Natural killer cell treated with Interleukin-12 subunit alpha and Interleukin-12 subunit beta and Interleukin-15 and Interleukin-18, amount 100 ng/mL, for 72 hours (primary cell): ENCODE results near the gene RXRA. TPM values are rescaled to one million over a fixed set of nuclear protein-coding genes. Genes with fewer than 3 reads are reported as not detected.

Source experiments
- ATAC-seq, 2 donors: fragments of 150-1000 bp; cut with Tn5 transposase in 1 of 2; sonication (Bioruptor Pico), chemical (Tn5 transposase) in 1 of 2; 2 replicates each; pipeline ENCODE4 v1.10.0; 2021
- DNase-seq: peaks from one replicate; pipeline ENCODE4 v3.0.0; 2022; ENCODE audit warnings: low spot score
- H3K27ac Mint-ChIP-seq, 2 donors: 1 replicate in 1 of 2; 2 replicates in 1 of 2; pipeline ENCODE4 v1.8.0; 2022; ENCODE audit warnings: mixed read lengths in 2 of 2, mild to moderate bottlenecking in 1 of 2, moderate library complexity in 1 of 2
- H3K27me3 Mint-ChIP-seq, 2 donors: 1 replicate in 1 of 2; 2 replicates in 1 of 2; pipeline ENCODE4 v1.8.0; 2022; ENCODE audit warnings: mixed read lengths in 2 of 2
- H3K36me3 Mint-ChIP-seq: one replicate; pipeline ENCODE4 v1.8.0; 2022; ENCODE audit warnings: mixed read lengths
- H3K4me1 Mint-ChIP-seq, 2 donors: 1 replicate in 1 of 2; 2 replicates in 1 of 2; pipeline ENCODE4 v1.8.0; 2022; ENCODE audit warnings: low read depth in 2 of 2, mixed read lengths in 2 of 2, mild to moderate bottlenecking in 1 of 2
- H3K4me3 Mint-ChIP-seq: one replicate; pipeline ENCODE4 v1.8.0; 2022; ENCODE audit warnings: mixed read lengths
- H3K9me3 Mint-ChIP-seq: 2 replicates; pipeline ENCODE4 v1.8.0; 2022; ENCODE audit warnings: mixed read lengths
- total RNA-seq, 2 donors: library from RNA; stranded (reverse); gene quantifications; one replicate each; pipeline ENCODE4 v1.2.3, GENCODE V29; 2022

RXRA gene
- total RNA-seq, 2 donors from 2014 or later, result 3.8 to 4.9 TPM

- Mint-ChIP-seq H3K4me1 (peaks cover under 1 to 2% of the 10 kb centered on the region in 2 donors), H3K9me3 (no peaks in the 10 kb centered on the region), H3K36me3 (no peaks in the 10 kb centered on the region), H3K27me3 (no peaks in the 10 kb centered on the region), H3K27ac (no peak overlapping the region), H3K4me3 (no peak overlapping the region)
- DNase-seq (no peak), ATAC-seq (no peak)
These were observed 135.2 kb downstream of the RXRA start for GRCh38 chr9:134461426-134461982.

GRCh38 chr9:134462318-134462717 is 136.1 kb downstream of the RXRA start:
- H3K36me3 Mint-ChIP-seq, result no peaks in the 10 kb centered on the region
- DNase-seq (no peak), ATAC-seq (no peak)
- H3K27ac Mint-ChIP-seq, result no peak overlapping the region
- H3K9me3 Mint-ChIP-seq, result no peaks in the 10 kb centered on the region
- H3K4me3 Mint-ChIP-seq, result no peak overlapping the region
- H3K4me1 Mint-ChIP-seq, result no peaks in the 10 kb centered on the region
- H3K27me3 Mint-ChIP-seq, result no peaks in the 10 kb centered on the region

- Mint-ChIP-seq H3K27me3 (no peaks in the 10 kb centered on the region), H3K4me1 (no peaks in the 10 kb centered on the region), H3K27ac (no peak overlapping the region), H3K36me3 (no peaks in the 10 kb centered on the region), H3K4me3 (no peak overlapping the region), H3K9me3 (no peaks in the 10 kb centered on the region)
- ATAC-seq (no peak), DNase-seq (no peak)
These were observed 137.0 kb downstream of the RXRA start for GRCh38 chr9:134463280-134463679.

GRCh38 chr9:134466869-134467616 is 140.8 kb downstream of the RXRA start:
- DNase-seq, result no peak
- ATAC-seq, result no peak
- Mint-ChIP-seq H3K27me3 (no peaks in the 10 kb centered on the region), H3K36me3 (no peaks in the 10 kb centered on the region), H3K9me3 (no peaks in the 10 kb centered on the region), H3K4me3 (no peak overlapping the region), H3K27ac (no peak overlapping the region), H3K4me1 (no peaks in the 10 kb centered on the region)

GRCh38 chr9:134468358-134468757 is 142.1 kb downstream of the RXRA start:
- H3K27ac Mint-ChIP-seq, result no peak overlapping the region
- H3K4me3 Mint-ChIP-seq, result no peak overlapping the region
- no peaks in the 10 kb centered on the region for H3K4me1 Mint-ChIP-seq
- no peaks in the 10 kb centered on the region for H3K36me3 Mint-ChIP-seq
- DNase-seq (no peak), ATAC-seq (no peak)
- H3K9me3 Mint-ChIP-seq, result no peaks in the 10 kb centered on the region
- H3K27me3 Mint-ChIP-seq, result no peaks in the 10 kb centered on the region

- no peaks in the 10 kb centered on the region for H3K9me3 Mint-ChIP-seq
- H3K4me1 Mint-ChIP-seq, result no peaks in the 10 kb centered on the region
- DNase-seq (no peak), ATAC-seq (no peak)
- H3K27ac Mint-ChIP-seq, result no peak overlapping the region
- H3K4me3 Mint-ChIP-seq, result no peak overlapping the region
- no peaks in the 10 kb centered on the region for H3K36me3 Mint-ChIP-seq
- no peaks in the 10 kb centered on the region for H3K27me3 Mint-ChIP-seq
These were observed 143.0 kb downstream of the RXRA start for GRCh38 chr9:134469041-134469875.

GRCh38 chr9:134472256-134472655 is 146.0 kb downstream of the RXRA start:
- Mint-ChIP-seq H3K27me3 (no peaks in the 10 kb centered on the region), H3K4me1 (no peaks in the 10 kb centered on the region), H3K27ac (no peak overlapping the region), H3K9me3 (no peaks in the 10 kb centered on the region), H3K36me3 (no peaks in the 10 kb centered on the region), H3K4me3 (no peak overlapping the region)
- DNase-seq (no peak), ATAC-seq (peak in 1 of 2 donors; percentile 34)

- ATAC-seq (peak in 1 of 2 donors; percentile 5), DNase-seq (no peak)
- Mint-ChIP-seq H3K9me3 (no peaks in the 10 kb centered on the region), H3K4me1 (no peaks in the 10 kb centered on the region), H3K27ac (no peak overlapping the region), H3K36me3 (no peaks in the 10 kb centered on the region), H3K4me3 (no peak overlapping the region), H3K27me3 (no peaks in the 10 kb centered on the region)
These were observed 147.1 kb downstream of the RXRA start for GRCh38 chr9:134473141-134474054.

GRCh38 chr9:134474055-134474370 is 147.8 kb downstream of the RXRA start:
- Mint-ChIP-seq H3K27me3 (no peaks in the 10 kb centered on the region), H3K36me3 (no peaks in the 10 kb centered on the region), H3K9me3 (no peaks in the 10 kb centered on the region), H3K4me3 (no peak overlapping the region), H3K4me1 (no peaks in the 10 kb centered on the region), H3K27ac (no peak overlapping the region)
- ATAC-seq (no peak), DNase-seq (no peak)

GRCh38 chr9:134475011-134475790 is 148.9 kb downstream of the RXRA start:
- Mint-ChIP-seq H3K36me3 (no peaks in the 10 kb centered on the region), H3K4me3 (no peak overlapping the region), H3K27me3 (no peaks in the 10 kb centered on the region), H3K9me3 (no peaks in the 10 kb centered on the region), H3K4me1 (no peaks in the 10 kb centered on the region), H3K27ac (no peak overlapping the region)
- DNase-seq, result no peak
- no peak for ATAC-seq

GRCh38 chr9:134476272-134476941 is 150.2 kb downstream of the RXRA start:
- no peaks in the 10 kb centered on the region for H3K27me3 Mint-ChIP-seq
- no peak overlapping the region for H3K4me3 Mint-ChIP-seq
- H3K27ac Mint-ChIP-seq, result no peak overlapping the region
- H3K9me3 Mint-ChIP-seq, result no peaks in the 10 kb centered on the region
- no peak for DNase-seq
- H3K36me3 Mint-ChIP-seq, result no peaks in the 10 kb centered on the region
- ATAC-seq, result no peak
- H3K4me1 Mint-ChIP-seq, result no peaks in the 10 kb centered on the region

- Mint-ChIP-seq H3K4me1 (no peaks in the 10 kb centered on the region), H3K4me3 (no peak overlapping the region), H3K27ac (no peak overlapping the region), H3K9me3 (no peaks in the 10 kb centered on the region), H3K36me3 (no peaks in the 10 kb centered on the region), H3K27me3 (no peaks in the 10 kb centered on the region)
- ATAC-seq, result no peak
- DNase-seq, result no peak
These were observed 150.7 kb downstream of the RXRA start for GRCh38 chr9:134476942-134477335.
